IPS DF 6.9 (cell line): ENCODE data around the gene NLK.
"Not testable (repeated sequence)": the region's sequence is repeated elsewhere in the genome, so short reads cannot be mapped to it uniquely, and the experiment has no call there.

Source experiments
- DNase-seq: peaks from one replicate; pipeline ENCODE4 v3.0.0-alpha.2; 2013; ENCODE audit warnings: low read depth, low spot score
- H3K27ac ChIP-seq: one replicate; pipeline ENCODE4 v1.5.1; 2013; ENCODE audit warnings: low read length, control low read depth
- H3K27me3 ChIP-seq: 2 replicates; pipeline ENCODE4 v1.6.1; 2013; ENCODE audit warnings: mild to moderate bottlenecking, low read length; ENCODE audit not compliant: control insufficient read depth, insufficient read depth
- H3K36me3 ChIP-seq: 2 replicates; pipeline ENCODE4 v1.6.1; 2013; ENCODE audit warnings: low read length; ENCODE audit not compliant: control insufficient read depth, insufficient read depth
- H3K4me1 ChIP-seq: 2 replicates; pipeline ENCODE4 v1.6.1; 2013; ENCODE audit warnings: low read length; ENCODE audit not compliant: control insufficient read depth, insufficient read depth
- H3K4me3 ChIP-seq: 2 replicates; pipeline ENCODE4 v1.5.1; 2013; ENCODE audit warnings: mild to moderate bottlenecking, low read length
- H3K9me3 ChIP-seq: 2 replicates; pipeline ENCODE4 v1.6.1; 2013; ENCODE audit warnings: low read length, inconsistent platforms; ENCODE audit not compliant: control insufficient read depth, insufficient read depth
- WGBS: extraction: QIAGEN DNeasy Blood & Tissue Kit; methylation state at CpG from one replicate; pipeline ENCODE4 v1.1.7; 2013; ENCODE audit warnings: mixed read lengths, missing lambda C conversion rate; ENCODE audit not compliant: insufficient read length, insufficient coverage; 5-methylcytosine and 5-hydroxymethylcytosine counted together

The NLK gene

DNA sequence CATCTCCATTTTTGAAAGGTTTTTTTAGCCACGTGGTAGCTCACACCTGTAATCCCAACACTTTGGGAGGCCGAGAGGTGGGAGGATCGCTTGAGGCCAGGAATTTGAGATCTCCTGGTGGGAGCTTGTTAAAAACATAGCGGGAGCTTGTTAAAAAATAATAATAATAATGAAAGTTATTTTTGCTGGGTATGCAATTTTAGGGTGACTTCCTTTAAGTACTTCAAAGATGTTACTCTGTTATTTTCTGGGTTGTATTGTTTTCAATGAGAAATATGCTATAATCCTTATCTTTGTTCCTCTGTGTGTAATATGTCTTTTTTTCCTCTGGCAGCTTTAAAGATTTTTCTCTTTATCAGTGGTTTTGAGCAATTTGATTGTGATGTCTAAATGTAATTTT lies 48.1 kb downstream of the NLK start:
- Histone ChIP-seq H3K4me3 (no peak overlapping the region), H3K27ac (no peak overlapping the region), H3K4me1 (peaks cover 2% of the 10 kb centered on the region; the same call in 1 of the 2 replicates), H3K9me3 (no peaks in the 10 kb centered on the region), H3K27me3 (no peaks in the 10 kb centered on the region), H3K36me3 (no peaks in the 10 kb centered on the region)
- no CpG with 5 or more reads among the region's 4 CpGs for WGBS
- DNase-seq, result no peak

- Histone ChIP-seq H3K27ac (no peak overlapping the region), H3K9me3 (no peaks in the 10 kb centered on the region), H3K4me3 (no peak overlapping the region), H3K4me1 (peaks cover 2% of the 10 kb centered on the region; the same call in 1 of the 2 replicates), H3K27me3 (no peaks in the 10 kb centered on the region), H3K36me3 (no peaks in the 10 kb centered on the region)
- WGBS, result no CpG with 5 or more reads among the region's 1 CpG
- DNase-seq, result no peak
Observed at GRCh38 chr17:28092088-28092487, 49.6 kb downstream of the NLK start.

GRCh38 chr17:28093999-28094716 lies 51.7 kb downstream of the NLK start:
- WGBS, result no CpG with 5 or more reads among the region's 4 CpGs

GRCh38 chr17:28096756-28097155 lies 54.3 kb downstream of the NLK start:
- no CpG with 5 or more reads among the region's 1 CpG for WGBS
- peaks cover 2% of the 10 kb centered on the region; the same call in 1 of the 2 replicates for H3K4me1 ChIP-seq
- no peaks in the 10 kb centered on the region for H3K9me3 ChIP-seq
- no peaks in the 10 kb centered on the region for H3K27me3 ChIP-seq
- no peak overlapping the region for H3K27ac ChIP-seq
- H3K36me3 ChIP-seq, result no peaks in the 10 kb centered on the region
- DNase-seq, result no peak
- H3K4me3 ChIP-seq, result no peak overlapping the region

More at GRCh38 chr17:28093999-28094716, 51.7 kb downstream of the NLK start:
- Histone ChIP-seq H3K4me1 (peaks cover 2% of the 10 kb centered on the region; the same call in 1 of the 2 replicates), H3K36me3 (no peaks in the 10 kb centered on the region), H3K27ac (no peak overlapping the region), H3K9me3 (no peaks in the 10 kb centered on the region), H3K4me3 (no peak overlapping the region), H3K27me3 (no peaks in the 10 kb centered on the region)
- DNase-seq, result no peak

DNA sequence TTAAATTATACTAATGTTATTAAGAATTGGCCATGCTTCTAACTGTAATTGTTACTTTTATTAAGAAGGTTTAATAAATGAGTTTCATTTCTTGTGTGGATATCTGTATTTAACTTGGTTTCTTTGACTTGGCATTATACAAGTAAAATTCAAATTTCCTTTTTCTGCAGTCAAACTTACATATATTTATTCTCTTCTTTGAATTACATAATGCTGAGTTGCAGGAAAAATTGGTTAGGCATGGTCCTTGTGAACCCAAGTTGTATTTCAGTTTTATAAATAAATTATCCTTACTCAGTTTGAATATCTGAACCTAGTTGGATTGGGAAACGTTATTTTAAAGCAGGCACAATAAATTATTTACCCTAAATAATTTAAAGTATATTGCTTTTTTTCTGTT lies 54.8 kb downstream of the NLK start:
- Histone ChIP-seq H3K27me3 (no peaks in the 10 kb centered on the region), H3K4me1 (peaks cover 2% of the 10 kb centered on the region; the same call in 1 of the 2 replicates), H3K36me3 (no peaks in the 10 kb centered on the region), H3K27ac (no peak overlapping the region), H3K4me3 (no peak overlapping the region), H3K9me3 (no peaks in the 10 kb centered on the region)
- no peak for DNase-seq
- WGBS, result no CpG with 5 or more reads among the region's 1 CpG

DNA sequence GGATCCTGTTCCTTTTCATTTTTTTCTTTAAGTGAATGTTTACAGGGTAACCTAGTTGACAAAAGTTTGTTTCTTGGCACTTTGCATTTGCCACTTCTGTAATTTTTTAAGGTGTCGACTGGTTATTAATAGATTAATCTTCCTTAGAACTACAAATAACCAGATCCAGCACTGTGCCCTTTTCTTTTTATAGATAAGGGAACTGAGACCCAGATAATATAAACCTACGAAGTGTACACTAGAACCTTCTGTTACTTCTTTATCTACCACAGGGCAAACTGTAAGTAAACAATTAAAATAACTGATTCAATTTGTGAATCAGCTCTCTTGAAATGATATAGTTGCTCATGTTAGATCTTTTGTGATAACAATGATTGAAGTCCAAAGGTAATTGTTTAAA lies 55.4 kb downstream of the NLK start:
- no peak for DNase-seq
- no CpG with 5 or more reads among the region's 2 CpGs for WGBS
- H3K27me3 ChIP-seq, result no peaks in the 10 kb centered on the region
- no peak overlapping the region for H3K27ac ChIP-seq
- no peaks in the 10 kb centered on the region for H3K9me3 ChIP-seq
- no peaks in the 10 kb centered on the region for H3K36me3 ChIP-seq
- H3K4me3 ChIP-seq, result no peak overlapping the region
- peaks cover 1% of the 10 kb centered on the region; the same call in 1 of the 2 replicates for H3K4me1 ChIP-seq

DNA sequence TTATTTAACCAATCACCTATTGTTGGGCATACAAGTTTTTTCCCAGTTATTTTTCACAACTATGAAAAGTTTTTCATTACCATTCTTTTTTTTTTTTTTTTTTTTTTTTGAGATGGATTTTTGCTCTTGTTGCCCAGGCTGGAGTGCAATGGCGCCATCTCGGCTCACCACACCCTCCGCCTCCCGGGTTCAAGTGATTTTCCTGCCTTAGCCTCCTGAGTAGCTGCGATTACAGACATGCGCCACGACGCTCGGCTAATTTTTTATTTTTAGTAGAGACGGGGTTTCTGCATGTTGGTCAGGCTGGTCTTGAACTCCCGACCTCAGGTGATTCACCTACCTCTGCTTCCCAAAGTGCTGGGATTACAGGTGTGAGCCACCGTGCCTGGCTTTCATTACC lies 56.1 kb downstream of the NLK start:
- not testable (repeated sequence) for H3K9me3 ChIP-seq, H3K4me1 ChIP-seq, H3K36me3 ChIP-seq, H3K27me3 ChIP-seq, H3K4me3 ChIP-seq, H3K27ac ChIP-seq, DNase-seq
- no CpG with 5 or more reads among the region's 12 CpGs for WGBS

GRCh38 chr17:28100251-28100650 lies 57.8 kb downstream of the NLK start:
- no CpG with 5 or more reads among the region's 1 CpG for WGBS
- H3K36me3 ChIP-seq, result no peaks in the 10 kb centered on the region

GRCh38 chr17:28100936-28101335 lies 58.5 kb downstream of the NLK start:
- no peaks in the 10 kb centered on the region for H3K27me3 ChIP-seq
- H3K4me3 ChIP-seq, result no peak overlapping the region
- H3K9me3 ChIP-seq, result no peaks in the 10 kb centered on the region
- no peak for DNase-seq
- H3K27ac ChIP-seq, result no peak overlapping the region
- H3K36me3 ChIP-seq, result no peaks in the 10 kb centered on the region
- no peaks in the 10 kb centered on the region for H3K4me1 ChIP-seq
- 100% methylated on average over 1 of the region's 1 CpG for WGBS

More at GRCh38 chr17:28100251-28100650, 57.8 kb downstream of the NLK start:
- no peak for DNase-seq
- Histone ChIP-seq H3K4me1 (no peaks in the 10 kb centered on the region), H3K27ac (no peak overlapping the region), H3K4me3 (no peak overlapping the region), H3K27me3 (no peaks in the 10 kb centered on the region), H3K9me3 (no peaks in the 10 kb centered on the region)

- Histone ChIP-seq H3K36me3 (no peaks in the 10 kb centered on the region), H3K4me1 (no peaks in the 10 kb centered on the region), H3K9me3 (no peaks in the 10 kb centered on the region), H3K27me3 (no peaks in the 10 kb centered on the region), H3K27ac (no peak overlapping the region), H3K4me3 (no peak overlapping the region)
- no peak for DNase-seq
Observed at GRCh38 chr17:28101919-28102318, 59.4 kb downstream of the NLK start.

DNA sequence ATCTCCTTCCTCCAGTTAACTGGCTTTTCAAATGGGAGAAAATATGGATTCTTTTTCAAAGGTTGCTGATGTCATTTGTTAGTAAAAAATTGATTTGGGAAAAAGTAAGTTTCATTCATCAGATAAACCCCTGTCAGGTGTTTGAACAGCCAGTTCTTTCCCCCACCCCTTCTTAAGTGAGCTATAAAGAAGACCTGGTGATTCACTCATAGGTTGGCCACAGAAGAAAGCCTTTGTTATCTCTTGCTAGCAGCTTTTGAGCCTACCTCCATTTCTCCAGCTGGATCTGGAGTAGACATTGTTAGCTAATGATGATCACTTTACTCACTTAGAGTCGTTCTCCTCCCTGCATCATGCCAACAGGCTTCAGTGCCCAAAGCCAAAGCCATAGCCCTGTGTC lies 63.0 kb downstream of the NLK start:
- H3K4me3 ChIP-seq, result no peak overlapping the region
- WGBS, result no CpG with 5 or more reads among the region's 1 CpG

More for the DNA sequence above, 63.0 kb downstream of the NLK start:
- DNase-seq, result no peak
- no peaks in the 10 kb centered on the region for H3K36me3 ChIP-seq
- no peak overlapping the region for H3K27ac ChIP-seq
- no peaks in the 10 kb centered on the region for H3K4me1 ChIP-seq
- H3K9me3 ChIP-seq, result no peaks in the 10 kb centered on the region
- H3K27me3 ChIP-seq, result no peaks in the 10 kb centered on the region
